Upper lobe of right lung (tissue), 1 donor: Measurements from ENCODE around the gene ELFN2. TPM values are rescaled to one million over a fixed set of nuclear protein-coding genes. Genes with fewer than 3 reads are reported as not detected.
"Not testable (repeated sequence)": the region's sequence is repeated elsewhere in the genome, so short reads cannot be mapped to it uniquely, and the experiment has no call there.

ENCODE experiments used
- ATAC-seq: fragments of 200-7000 bp; cut with Tn5 transposase; one replicate; pipeline ENCODE4 v1.9.1; 2020; ENCODE audit warnings: mild to moderate bottlenecking, moderate library complexity
- DNase-seq: peaks from one replicate; pipeline ENCODE4 v3.0.0-alpha.2; 2020
- H3K27ac ChIP-seq: fragments of 200-600 bp; one replicate; pipeline ENCODE4 v1.8.0; 2022
- H3K27me3 ChIP-seq: fragments of 200-600 bp; one replicate; pipeline ENCODE4 v1.8.0; 2022; ENCODE audit warnings: mild to moderate bottlenecking
- H3K36me3 ChIP-seq: fragments of 200-600 bp; one replicate; pipeline ENCODE4 v1.8.0; 2022
- H3K4me1 ChIP-seq: fragments of 200-600 bp; one replicate; pipeline ENCODE4 v1.8.0; 2022
- H3K4me3 ChIP-seq: fragments of 200-600 bp; one replicate; pipeline ENCODE4 v1.8.0; 2022; ENCODE audit warnings: mild to moderate bottlenecking
- H3K9me3 ChIP-seq: fragments of 200-600 bp; one replicate; pipeline ENCODE4 v1.8.0; 2022
- intact Hi-C: fragments of 100-400 bp; cut with DNase I; formaldehyde crosslinking; loops from one replicate; pipeline ENCODE4 v1.11.0; 2022
- total RNA-seq: library from RNA; stranded (reverse); fragmentation: NEBNext Ultra II Directional; extraction: Animal tissue kit (Norgen Biotek cat#: 25700); gene quantifications from one replicate; pipeline ENCODE4 v1.2.1, GENCODE V29; 2021
- TF ChIP-seq, protein P1 (sequence below): fragments of 200-600 bp; IDR thresholded peaks from one replicate; pipeline ENCODE4 v1.8.0; 2022; ENCODE audit warnings: antibody characterized with exemption
- donor health status: DM: no; HTN: yes; CAD: no; lungs with severe emphysema.

The ELFN2 gene
- total RNA-seq, 1 donor from 2014 or later = 0.72 TPM

DNA sequence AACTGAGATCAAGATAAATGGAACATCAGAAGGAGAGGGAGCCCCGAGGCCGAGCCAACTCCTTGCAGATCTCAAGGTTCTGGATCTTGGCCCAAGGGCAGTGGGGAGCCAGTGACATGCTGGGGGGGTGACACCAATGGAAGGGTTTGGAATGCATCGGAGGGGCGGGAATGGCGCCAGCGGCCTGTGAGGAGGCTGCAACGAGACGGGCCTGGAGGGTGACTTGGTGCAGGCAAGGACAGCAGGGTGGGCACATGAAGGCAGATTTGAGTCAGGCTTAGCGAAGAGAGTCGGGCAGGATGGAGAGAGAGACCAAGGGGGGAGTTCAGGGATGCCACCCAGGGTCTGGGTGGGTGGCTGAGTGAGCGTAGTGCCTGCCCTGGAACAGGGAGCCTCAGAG lies 23.2 kb downstream of the ELFN2 start:
- H3K27me3 ChIP-seq = no peaks in the 10 kb centered on the region
- DNase-seq = no peak
- no peak overlapping the region for H3K27ac ChIP-seq
- TF ChIP-seq, protein P1, sequence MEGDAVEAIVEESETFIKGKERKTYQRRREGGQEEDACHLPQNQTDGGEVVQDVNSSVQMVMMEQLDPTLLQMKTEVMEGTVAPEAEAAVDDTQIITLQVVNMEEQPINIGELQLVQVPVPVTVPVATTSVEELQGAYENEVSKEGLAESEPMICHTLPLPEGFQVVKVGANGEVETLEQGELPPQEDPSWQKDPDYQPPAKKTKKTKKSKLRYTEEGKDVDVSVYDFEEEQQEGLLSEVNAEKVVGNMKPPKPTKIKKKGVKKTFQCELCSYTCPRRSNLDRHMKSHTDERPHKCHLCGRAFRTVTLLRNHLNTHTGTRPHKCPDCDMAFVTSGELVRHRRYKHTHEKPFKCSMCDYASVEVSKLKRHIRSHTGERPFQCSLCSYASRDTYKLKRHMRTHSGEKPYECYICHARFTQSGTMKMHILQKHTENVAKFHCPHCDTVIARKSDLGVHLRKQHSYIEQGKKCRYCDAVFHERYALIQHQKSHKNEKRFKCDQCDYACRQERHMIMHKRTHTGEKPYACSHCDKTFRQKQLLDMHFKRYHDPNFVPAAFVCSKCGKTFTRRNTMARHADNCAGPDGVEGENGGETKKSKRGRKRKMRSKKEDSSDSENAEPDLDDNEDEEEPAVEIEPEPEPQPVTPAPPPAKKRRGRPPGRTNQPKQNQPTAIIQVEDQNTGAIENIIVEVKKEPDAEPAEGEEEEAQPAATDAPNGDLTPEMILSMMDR = no peak
- no peaks in the 10 kb centered on the region for H3K36me3 ChIP-seq
- intact Hi-C loops = no loop called here
- no peaks in the 10 kb centered on the region for H3K4me1 ChIP-seq
- no peaks in the 10 kb centered on the region for H3K9me3 ChIP-seq
- no peak overlapping the region for H3K4me3 ChIP-seq
- ATAC-seq = no peak

DNA sequence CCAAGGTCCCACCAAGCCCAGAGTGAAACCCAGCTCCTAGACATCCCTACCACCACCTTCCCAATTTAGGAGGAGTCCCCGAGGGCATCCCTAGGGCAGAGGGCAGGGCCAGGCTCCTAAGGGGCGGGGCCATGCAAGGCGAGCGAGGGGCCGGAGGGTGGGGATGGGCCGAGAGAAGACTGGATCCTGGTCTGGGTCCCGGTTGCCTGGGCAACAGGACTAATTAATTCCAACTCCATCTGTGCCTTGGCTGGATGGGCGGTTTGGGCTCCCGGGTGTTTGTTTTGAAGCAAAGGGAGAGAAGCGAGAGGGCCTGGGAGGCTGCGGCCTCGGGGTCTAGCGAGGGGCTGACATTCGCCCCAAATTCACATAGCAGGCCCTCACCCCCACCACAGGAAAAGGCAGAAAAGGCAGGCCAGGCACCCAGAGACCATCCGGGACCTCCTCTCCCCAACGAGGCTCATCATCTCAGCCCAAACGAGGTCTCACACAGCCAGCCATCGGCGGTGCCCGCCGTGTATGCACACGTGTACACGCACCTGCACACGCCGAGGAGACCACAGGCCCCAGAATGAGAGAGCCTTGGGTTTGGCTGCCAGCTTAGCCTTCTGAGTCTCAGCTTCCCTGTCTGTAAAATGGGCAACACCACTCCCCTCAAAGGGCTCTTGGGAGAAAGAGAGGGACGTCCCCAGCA lies 23.9 kb downstream of the ELFN2 start:
- DNase-seq (no peak), ATAC-seq (no peak)
- Histone ChIP-seq H3K4me3 (no peak overlapping the region), H3K27me3 (no peaks in the 10 kb centered on the region), H3K27ac (no peak overlapping the region), H3K36me3 (no peaks in the 10 kb centered on the region), H3K4me1 (no peaks in the 10 kb centered on the region), H3K9me3 (no peaks in the 10 kb centered on the region)
- intact Hi-C loops = no loop called here
- TF ChIP-seq, protein P1 = no peak

DNA sequence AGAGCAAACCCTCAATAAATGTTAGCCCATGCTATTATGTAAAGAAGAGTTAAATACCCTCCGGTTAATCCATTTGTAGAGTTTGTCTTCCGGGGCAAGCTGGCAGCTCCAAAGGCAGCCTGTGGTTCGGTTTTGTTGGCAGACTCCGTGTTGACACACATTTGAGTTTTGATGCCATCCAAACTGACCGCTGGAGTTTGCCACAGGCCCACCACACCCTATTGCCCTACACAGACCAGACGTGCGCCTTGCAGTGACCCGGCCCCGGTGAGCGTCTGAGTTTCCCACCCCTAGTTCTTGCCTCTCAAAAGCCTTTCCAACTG lies 25.1 kb downstream of the ELFN2 start:
- H3K27ac ChIP-seq = no peak overlapping the region
- no peak for ATAC-seq
- TF ChIP-seq, protein P1 = no peak

GRCh38 chr22:37401401-37402183 lies 25.7 kb downstream of the ELFN2 start:
- no peaks in the 10 kb centered on the region for H3K9me3 ChIP-seq
- no peak overlapping the region for H3K4me3 ChIP-seq
- H3K27ac ChIP-seq = no peak overlapping the region
- no peaks in the 10 kb centered on the region for H3K27me3 ChIP-seq
- H3K36me3 ChIP-seq = no peaks in the 10 kb centered on the region
- intact Hi-C loops = no loop called here
- no peaks in the 10 kb centered on the region for H3K4me1 ChIP-seq
- DNase-seq = no peak
- TF ChIP-seq, protein P1 = no peak
- no peak for ATAC-seq

More for the DNA sequence above, 25.1 kb downstream of the ELFN2 start:
- H3K4me3 ChIP-seq = no peak overlapping the region
- H3K9me3 ChIP-seq = no peaks in the 10 kb centered on the region
- DNase-seq = no peak
- H3K4me1 ChIP-seq = no peaks in the 10 kb centered on the region
- intact Hi-C loops = no loop called here
- no peaks in the 10 kb centered on the region for H3K27me3 ChIP-seq
- no peaks in the 10 kb centered on the region for H3K36me3 ChIP-seq

- Histone ChIP-seq H3K36me3 (no peaks in the 10 kb centered on the region), H3K4me3 (no peak overlapping the region), H3K9me3 (no peaks in the 10 kb centered on the region), H3K4me1 (no peaks in the 10 kb centered on the region), H3K27ac (no peak overlapping the region), H3K27me3 (no peaks in the 10 kb centered on the region)
- DNase-seq (no peak), ATAC-seq (no peak)
- intact Hi-C loops = no loop called here
- TF ChIP-seq, protein P1 = no peak
These were observed 26.6 kb downstream of the ELFN2 start for GRCh38 chr22:37400719-37401118.

DNA sequence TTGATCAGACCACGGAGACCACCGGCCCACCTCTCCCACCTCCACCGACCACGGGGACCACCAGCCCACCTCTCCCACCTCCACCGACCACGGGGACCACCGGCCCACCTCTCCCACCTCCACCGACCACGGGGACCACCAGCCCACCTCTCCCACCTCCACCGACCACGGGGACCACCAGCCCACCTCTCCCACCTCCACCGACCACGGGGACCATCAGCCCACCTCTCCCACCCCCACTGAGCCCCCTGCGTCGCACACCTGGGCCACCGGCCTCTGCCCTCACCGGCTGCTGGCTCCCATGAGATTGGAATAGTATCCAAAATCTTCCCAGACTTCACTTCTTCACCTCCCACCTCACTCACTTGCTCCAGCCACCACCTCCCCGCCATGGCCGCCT lies 27.8 kb downstream of the ELFN2 start:
- H3K27me3 ChIP-seq, DNase-seq, H3K36me3 ChIP-seq, H3K4me3 ChIP-seq, H3K4me1 ChIP-seq, ATAC-seq, H3K9me3 ChIP-seq, intact Hi-C loops, H3K27ac ChIP-seq: not testable (repeated sequence)
